A673 (cell line): ENCODE data around the gene ZNF503.

Experiments used
- CTCF ChIP-seq: fragments of 300-800, 200-600 bp; sonication (generic); conservative IDR thresholded peaks from 2 replicates; pipeline ENCODE4 v1.5.1; 2017; ENCODE audit warnings: low read depth, mild to moderate bottlenecking, antibody characterized with exemption, low read length, moderate library complexity, mixed read lengths
- EZH2 ChIP-seq: fragments of 200-600 bp; sonication (generic); IDR thresholded peaks from 2 replicates; pipeline ENCODE4 v1.6.1; 2017; ENCODE audit warnings: borderline replicate concordance, low read depth, mild to moderate bottlenecking, mixed read lengths, antibody characterized with exemption, low read length; ENCODE audit not compliant: poor library complexity, severe bottlenecking

DNA sequence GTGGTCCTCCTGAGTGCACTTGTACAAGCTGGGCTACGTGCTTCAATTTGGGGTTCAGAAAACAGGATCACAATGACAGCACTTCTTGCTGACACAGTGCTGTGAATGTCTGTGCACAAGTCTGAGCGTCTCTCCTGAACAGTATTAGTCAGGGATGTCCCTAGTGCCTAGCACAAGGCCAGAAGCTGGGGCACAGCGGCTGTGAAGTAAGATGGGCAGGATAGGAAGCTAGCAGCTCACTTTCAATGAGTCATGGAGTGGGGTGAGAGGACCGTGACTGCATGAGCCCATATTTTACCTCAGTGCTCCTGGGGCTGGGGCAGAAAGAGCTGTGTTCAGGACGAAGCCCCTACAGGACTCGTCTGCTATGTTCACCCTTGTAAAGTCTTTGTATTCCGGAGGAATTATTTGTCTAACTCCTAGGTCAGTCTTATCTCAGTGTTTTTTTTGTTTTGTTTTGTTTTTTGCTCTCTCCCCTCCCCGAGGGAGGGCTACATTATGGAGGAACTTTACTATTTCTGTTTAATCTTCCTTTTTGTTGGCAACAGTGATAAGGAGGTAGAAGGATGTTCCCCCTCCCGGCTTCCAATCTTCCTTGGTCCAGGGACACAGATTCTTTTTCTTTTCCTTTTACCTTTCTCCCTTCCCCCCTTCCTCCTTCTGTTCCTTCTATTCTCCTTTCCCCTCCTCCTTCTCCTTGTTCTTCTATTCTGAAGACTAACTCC lies 27.0 kb upstream of the ZNF503 start:
- no peak for TF ChIP-seq CTCF
- no peak for TF ChIP-seq EZH2
